Stimulated activated naive CD8-positive, alpha-beta T cell treated with anti-CD3 and anti-CD28 coated beads, Interleukin-15, Interleukin-2, amounts not matched to agents 100 ng/mL and 50 ng/mL, for 24 hours (primary cell): ENCODE data around the gene SMIM41.
"Not testable (repeated sequence)": the region's sequence is repeated elsewhere in the genome, so short reads cannot be mapped to it uniquely, and the experiment has no call there.

Experiments used
- H3K27ac Mint-ChIP-seq: one replicate; pipeline ENCODE4 v1.8.0; 2021; ENCODE audit warnings: mild to moderate bottlenecking, mixed read lengths
- H3K27me3 Mint-ChIP-seq: one replicate; pipeline ENCODE4 v1.8.0; 2021; ENCODE audit warnings: mixed read lengths
- H3K36me3 Mint-ChIP-seq: one replicate; pipeline ENCODE4 v1.8.0; 2021; ENCODE audit warnings: low read depth, mixed read lengths
- H3K4me1 Mint-ChIP-seq: one replicate; pipeline ENCODE4 v1.8.0; 2021; ENCODE audit warnings: low read depth, mixed read lengths
- H3K4me3 Mint-ChIP-seq: one replicate; pipeline ENCODE4 v1.8.0; 2021; ENCODE audit warnings: mild to moderate bottlenecking, mixed read lengths
- H3K9me3 Mint-ChIP-seq: one replicate; pipeline ENCODE4 v1.8.0; 2021; ENCODE audit warnings: mixed read lengths

Gene SMIM41

DNA sequence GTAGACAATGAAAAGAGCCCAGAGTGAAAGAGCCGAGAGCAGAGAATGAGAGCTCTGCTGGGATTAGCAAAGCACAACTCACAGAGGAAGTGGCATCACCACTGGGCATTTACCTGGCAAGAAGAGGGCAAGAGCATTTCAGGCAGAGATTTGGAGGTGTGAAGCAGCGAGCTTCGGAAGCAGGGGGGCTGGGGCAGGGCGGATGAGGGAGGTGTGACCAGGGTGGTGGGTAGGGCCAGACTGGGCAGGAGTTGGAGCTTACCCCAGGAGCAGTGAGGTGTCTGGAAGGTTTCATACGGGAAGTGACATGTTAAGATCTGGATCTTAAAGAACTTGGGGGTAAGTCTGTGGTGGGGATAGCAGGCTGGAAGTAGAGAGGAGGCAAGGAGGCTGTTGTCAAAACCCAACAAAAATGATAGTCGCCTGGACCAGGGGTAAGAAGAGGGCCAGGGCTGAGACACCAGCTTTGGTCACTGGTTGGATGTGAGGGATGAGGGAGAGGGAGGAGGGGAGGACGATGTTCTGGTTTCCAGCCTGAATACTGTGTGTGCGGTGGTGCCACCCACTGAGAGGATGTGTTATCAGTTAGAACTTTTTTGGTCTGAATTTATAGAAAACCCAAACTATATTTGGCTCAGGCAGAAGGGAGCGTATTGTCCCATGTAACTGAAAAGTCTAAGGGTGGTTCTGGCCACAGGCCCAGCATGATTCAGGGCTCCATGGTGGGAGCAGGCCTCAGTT, 5.2 kb downstream of the SMIM41 start:
- H3K36me3 Mint-ChIP-seq, result no peaks in the 10 kb centered on the region
- peaks cover 21% of the 10 kb centered on the region for H3K4me1 Mint-ChIP-seq
- no peaks in the 10 kb centered on the region for H3K9me3 Mint-ChIP-seq
- peaks cover 18% of the 10 kb centered on the region for H3K27me3 Mint-ChIP-seq
- no peak overlapping the region for H3K4me3 Mint-ChIP-seq
- no peak overlapping the region for H3K27ac Mint-ChIP-seq

- Mint-ChIP-seq H3K4me3 (no peak overlapping the region), H3K27me3 (peaks cover 21% of the 10 kb centered on the region), H3K9me3 (no peaks in the 10 kb centered on the region), H3K27ac (no peak overlapping the region), H3K4me1 (peaks cover 21% of the 10 kb centered on the region), H3K36me3 (no peaks in the 10 kb centered on the region)
Measured at GRCh38 chr12:52085682-52086180, 6.2 kb downstream of the SMIM41 start.

DNA sequence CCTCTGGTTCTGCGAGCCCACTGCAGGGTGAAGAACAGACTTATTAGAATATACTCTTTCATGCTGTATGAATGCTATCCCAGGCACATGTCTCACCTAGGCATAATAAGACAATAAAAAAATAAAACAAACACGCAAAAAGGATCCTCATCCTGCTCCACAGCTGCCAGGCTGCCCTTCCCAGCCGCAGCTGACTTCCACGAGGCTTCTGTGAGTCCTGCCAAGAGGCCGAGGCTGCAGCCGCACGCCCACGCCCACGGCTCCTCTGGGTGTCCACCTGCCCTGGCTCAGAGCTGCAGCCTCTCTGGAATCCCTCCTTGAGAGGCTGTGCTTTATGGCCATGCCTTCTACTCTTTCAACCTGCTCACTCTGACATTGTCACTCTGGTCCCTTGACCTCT, 6.9 kb downstream of the SMIM41 start:
- Mint-ChIP-seq H3K27ac (no peak overlapping the region), H3K4me1 (peaks cover 21% of the 10 kb centered on the region), H3K9me3 (no peaks in the 10 kb centered on the region), H3K27me3 (peaks cover 27% of the 10 kb centered on the region), H3K4me3 (no peak overlapping the region), H3K36me3 (no peaks in the 10 kb centered on the region)

GRCh38 chr12:52086944-52087835, 7.7 kb downstream of the SMIM41 start:
- H3K27me3 Mint-ChIP-seq, result peaks cover 35% of the 10 kb centered on the region
- H3K4me1 Mint-ChIP-seq, result peaks cover 14% of the 10 kb centered on the region
- no peaks in the 10 kb centered on the region for H3K36me3 Mint-ChIP-seq
- no peaks in the 10 kb centered on the region for H3K9me3 Mint-ChIP-seq
- no peak overlapping the region for H3K27ac Mint-ChIP-seq
- H3K4me3 Mint-ChIP-seq, result no peak overlapping the region

DNA sequence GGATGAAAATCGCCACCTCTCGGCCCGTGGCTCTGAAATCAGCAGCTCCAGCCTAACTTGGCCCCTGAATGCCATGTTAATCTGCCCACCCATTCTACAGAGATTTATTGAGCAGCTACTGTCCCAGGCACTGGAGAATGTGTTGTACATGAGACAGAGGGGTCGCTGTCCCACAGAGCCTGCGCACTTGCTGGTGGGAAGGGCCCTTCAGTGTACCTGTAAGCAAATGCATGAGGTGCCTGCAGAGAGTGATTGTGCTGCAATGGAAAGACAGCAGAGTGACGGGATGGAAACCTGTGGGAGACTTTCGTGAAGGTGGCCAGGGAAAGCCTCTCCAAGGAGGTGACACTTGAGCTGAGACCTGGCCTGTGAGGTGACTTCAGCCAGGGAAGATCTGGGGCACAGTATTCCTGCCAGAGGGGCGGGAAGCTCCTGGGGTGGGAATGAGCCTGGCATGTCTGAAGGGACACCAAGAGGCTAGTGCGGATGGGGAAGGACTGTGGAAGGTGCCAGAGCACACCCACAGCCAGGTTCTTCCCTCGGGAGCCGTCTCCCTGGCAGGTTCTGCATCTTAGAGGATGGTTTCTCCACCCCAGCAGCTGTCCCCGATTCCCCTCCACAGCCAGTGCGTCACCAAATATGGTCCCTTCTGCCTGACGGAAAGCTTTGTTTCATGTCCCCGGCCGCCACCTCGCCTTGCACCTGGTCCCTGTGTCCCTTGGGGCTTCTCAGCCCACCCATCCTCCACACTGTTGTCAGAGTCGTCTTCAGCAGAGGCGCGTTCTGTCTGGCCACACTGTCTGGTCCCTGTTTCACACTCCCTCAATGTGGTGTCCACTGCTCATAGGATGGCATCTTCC, 8.7 kb downstream of the SMIM41 start:
- H3K4me3 Mint-ChIP-seq, result no peak overlapping the region
- H3K36me3 Mint-ChIP-seq, result no peaks in the 10 kb centered on the region
- H3K4me1 Mint-ChIP-seq, result peaks cover 10% of the 10 kb centered on the region
- H3K27ac Mint-ChIP-seq, result peak overlapping the region; percentile 24
- no peaks in the 10 kb centered on the region for H3K9me3 Mint-ChIP-seq
- peaks cover 41% of the 10 kb centered on the region for H3K27me3 Mint-ChIP-seq

DNA sequence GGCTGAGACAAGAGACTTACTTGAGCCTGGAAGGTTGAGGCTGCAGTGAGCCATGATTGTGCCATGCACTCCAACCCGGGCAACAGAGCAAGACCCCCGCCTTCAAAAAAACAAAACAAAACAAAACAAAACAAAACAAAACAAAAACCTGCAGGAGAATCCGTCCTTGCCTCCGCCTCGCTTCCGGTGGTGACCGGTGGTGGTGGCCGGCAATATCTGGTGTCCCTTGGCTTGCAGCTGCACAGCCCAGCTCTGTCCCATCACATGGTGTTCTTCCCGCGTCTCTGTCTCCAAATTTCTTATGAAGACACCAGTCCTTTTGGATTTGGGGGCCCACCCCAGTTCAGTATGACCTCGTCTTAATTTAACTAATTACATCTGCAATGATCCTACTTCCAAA, 10.0 kb downstream of the SMIM41 start:
- Mint-ChIP-seq H3K9me3 (no peaks in the 10 kb centered on the region), H3K4me1 (peaks cover 6% of the 10 kb centered on the region), H3K36me3 (no peaks in the 10 kb centered on the region), H3K4me3 (no peak overlapping the region), H3K27me3 (peaks cover 44% of the 10 kb centered on the region), H3K27ac (no peak overlapping the region)

DNA sequence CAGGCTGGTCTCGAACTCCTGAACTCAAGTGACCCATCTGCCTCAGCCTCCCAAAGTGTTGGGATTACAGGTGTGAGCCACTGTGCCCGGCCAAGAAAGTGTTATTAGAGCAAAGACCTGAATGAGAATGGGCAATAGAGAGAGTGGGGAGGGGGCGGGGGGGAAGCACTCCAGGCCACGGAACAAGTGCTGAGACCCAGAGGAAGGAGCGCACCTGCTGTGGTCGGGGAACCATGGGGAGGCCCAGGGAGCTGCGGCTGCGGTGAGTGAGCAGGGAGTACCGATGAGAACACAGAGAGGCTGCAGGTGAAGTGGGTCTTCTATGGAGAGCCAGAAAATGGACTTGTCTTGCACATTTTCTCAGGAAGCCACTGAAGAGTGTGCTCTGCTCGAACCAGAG, 10.8 kb downstream of the SMIM41 start:
- Mint-ChIP-seq H3K27ac (no peak overlapping the region), H3K4me1 (peaks cover 6% of the 10 kb centered on the region), H3K4me3 (no peak overlapping the region), H3K9me3 (no peaks in the 10 kb centered on the region), H3K36me3 (no peaks in the 10 kb centered on the region), H3K27me3 (peaks cover 46% of the 10 kb centered on the region)

GRCh38 chr12:52091061-52091460, 11.6 kb downstream of the SMIM41 start:
- peaks cover 46% of the 10 kb centered on the region for H3K27me3 Mint-ChIP-seq
- H3K4me1 Mint-ChIP-seq, result peaks cover 6% of the 10 kb centered on the region
- H3K36me3 Mint-ChIP-seq, result no peaks in the 10 kb centered on the region
- H3K9me3 Mint-ChIP-seq, result no peaks in the 10 kb centered on the region
- H3K4me3 Mint-ChIP-seq, result no peak overlapping the region
- no peak overlapping the region for H3K27ac Mint-ChIP-seq

- no peak overlapping the region for H3K27ac Mint-ChIP-seq
- H3K36me3 Mint-ChIP-seq, result no peaks in the 10 kb centered on the region
- peaks cover 46% of the 10 kb centered on the region for H3K27me3 Mint-ChIP-seq
- H3K9me3 Mint-ChIP-seq, result no peaks in the 10 kb centered on the region
- H3K4me3 Mint-ChIP-seq, result no peak overlapping the region
- peaks cover 6% of the 10 kb centered on the region for H3K4me1 Mint-ChIP-seq
Measured at GRCh38 chr12:52091869-52092268, 12.4 kb downstream of the SMIM41 start.

DNA sequence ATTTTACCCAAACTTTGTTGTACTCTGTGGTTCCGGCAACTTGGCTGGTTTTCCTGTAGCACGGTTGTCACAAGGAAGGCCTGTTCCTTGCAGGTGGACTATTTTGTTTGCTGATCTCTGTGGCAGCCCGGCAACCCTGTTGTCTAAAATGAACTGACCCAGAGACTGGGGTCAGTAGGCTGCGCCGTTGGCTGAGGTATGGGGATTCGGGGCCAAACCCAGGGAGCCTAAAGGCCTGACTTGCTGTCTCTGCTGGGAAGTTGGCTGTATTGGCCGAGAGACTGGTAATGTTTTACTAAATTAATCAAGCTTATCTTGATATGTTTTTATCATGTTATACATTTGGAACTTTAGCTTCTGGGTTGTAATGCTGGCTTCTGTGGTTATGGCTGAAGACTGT, 13.8 kb downstream of the SMIM41 start:
- no peaks in the 10 kb centered on the region for H3K36me3 Mint-ChIP-seq
- H3K9me3 Mint-ChIP-seq, result no peaks in the 10 kb centered on the region
- H3K27me3 Mint-ChIP-seq, result peaks cover 37% of the 10 kb centered on the region
- no peak overlapping the region for H3K4me3 Mint-ChIP-seq
- peaks cover 6% of the 10 kb centered on the region for H3K4me1 Mint-ChIP-seq
- H3K27ac Mint-ChIP-seq, result no peak overlapping the region

- no peak overlapping the region for H3K27ac Mint-ChIP-seq
- H3K4me3 Mint-ChIP-seq, result no peak overlapping the region
Measured at GRCh38 chr12:52096332-52097044, 17.0 kb downstream of the SMIM41 start.

DNA sequence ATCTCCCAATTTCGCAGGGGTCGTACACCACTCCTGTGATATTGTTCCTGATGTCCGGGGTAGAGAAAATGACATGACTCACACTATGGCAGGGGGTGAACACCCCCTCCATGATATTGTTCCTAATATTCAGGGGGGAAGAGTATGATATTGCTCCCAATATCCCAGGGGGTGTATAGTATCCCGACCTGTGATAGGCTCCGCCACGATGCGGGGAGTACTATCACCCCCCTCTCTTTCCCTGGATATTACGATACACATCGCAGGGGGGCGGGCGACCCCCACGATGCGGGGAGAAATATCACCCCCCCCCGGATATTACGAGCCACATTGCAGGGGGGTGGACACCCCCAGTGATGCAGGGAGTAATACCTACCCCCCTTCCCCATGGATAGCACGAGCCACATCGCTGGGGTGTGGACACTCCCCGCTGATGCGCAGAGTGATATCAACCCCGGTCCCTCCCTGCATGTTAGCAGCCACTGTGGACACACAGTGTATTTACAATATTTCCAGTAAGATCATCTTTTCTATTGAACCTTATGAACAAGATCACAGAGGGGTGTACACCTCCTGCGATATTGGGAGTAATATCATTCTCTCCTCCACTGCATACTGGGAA, 17.7 kb downstream of the SMIM41 start:
- no peak overlapping the region for H3K4me3 Mint-ChIP-seq
- no peak overlapping the region for H3K27ac Mint-ChIP-seq
- H3K36me3 Mint-ChIP-seq, result no peaks in the 10 kb centered on the region
- H3K27me3 Mint-ChIP-seq, result peaks cover 30% of the 10 kb centered on the region
- no peaks in the 10 kb centered on the region for H3K4me1 Mint-ChIP-seq
- H3K9me3 Mint-ChIP-seq, result no peaks in the 10 kb centered on the region

More at GRCh38 chr12:52096332-52097044, 17.0 kb downstream of the SMIM41 start:
- Mint-ChIP-seq H3K4me1 (no peaks in the 10 kb centered on the region), H3K36me3 (no peaks in the 10 kb centered on the region), H3K27me3 (peaks cover 30% of the 10 kb centered on the region), H3K9me3 (no peaks in the 10 kb centered on the region)

- H3K4me3 Mint-ChIP-seq, H3K36me3 Mint-ChIP-seq, H3K4me1 Mint-ChIP-seq, H3K9me3 Mint-ChIP-seq, H3K27ac Mint-ChIP-seq: not testable (repeated sequence)
- H3K27me3 Mint-ChIP-seq, result peaks cover 50% of the 10 kb centered on the region
Measured at GRCh38 chr12:52104431-52105089, 25.1 kb downstream of the SMIM41 start.
